Measurements from ENCODE around the gene DEFB129.

- TF ChIP-seq CTCF (IDR thresholded peaks at IDR 0.05; ENCODE audit: low read depth, low read length, missing input control) (no peak), YY1 (IDR thresholded peaks at IDR 0.05) (no peak), REST (IDR thresholded peaks at IDR 0.05) (no peak)
Observed at GRCh38 chr20:227439-228105, 514 bp downstream of the DEFB129 start.

Measured in liver (tissue), 2 donors.